Tibial artery (tissue), 4 donors: ENCODE results near the gene HPCAL4.

Source experiments
- DNase-seq, 2 donors: peaks; one replicate each; pipeline ENCODE4 v3.0.0-alpha.2; 2019
- H3K27ac ChIP-seq, 2 donors: fragments of 200-600 bp; sonication (generic) in 1 of 2; 1 replicate in 1 of 2; 2 replicates in 1 of 2; pipeline ENCODE4 v1.5.1; 2018 to 2019; ENCODE audit warnings: mild to moderate bottlenecking in 1 of 2
- H3K27me3 ChIP-seq, 2 donors: fragments of 200-600 bp; sonication (generic) in 1 of 2; one replicate each; pipeline versions ENCODE4 v1.5.1 to v1.6.0; 2016 to 2019
- H3K36me3 ChIP-seq, 3 donors: fragments of 200-600 bp; sonication (generic) in 2 of 3; one replicate each; pipeline ENCODE4 v1.5.1; 2016 to 2019; ENCODE audit warnings: mild to moderate bottlenecking in 2 of 3
- H3K4me1 ChIP-seq, 4 donors: fragments of 200-600 bp; sonication (generic) in 2 of 4; 1 replicate in 3 of 4; 2 replicates in 1 of 4; pipeline ENCODE4 v1.5.1; 2016 to 2019
- H3K4me3 ChIP-seq, 2 donors: fragments of 200-600 bp; sonication (generic) in 1 of 2; 1 replicate in 1 of 2; 2 replicates in 1 of 2; pipeline ENCODE4 v1.5.1; 2018 to 2019; ENCODE audit warnings: mild to moderate bottlenecking in 2 of 2
- H3K9me3 ChIP-seq, 3 donors: fragments of 200-600 bp; sonication (generic) in 1 of 3; one replicate each; pipeline ENCODE4 v1.5.1; 2016 to 2019
- CTCF ChIP-seq, 2 experiments: fragments of 200-600 bp in 1 of 2; fragments of 450-650 bp in 1 of 2; IDR thresholded peaks; one replicate each; pipeline ENCODE4 v1.5.1; 2017 to 2019; ENCODE audit warnings: antibody characterized with exemption in 2 of 2, mild to moderate bottlenecking in 1 of 2, moderate library complexity in 1 of 2
- intact Hi-C: fragments of 100-400 bp; cut with DNase I; formaldehyde crosslinking; loops from one replicate; pipeline ENCODE4 v1.15.0; 2023; ENCODE audit warnings: low total_unique reads

Gene HPCAL4

GRCh38 chr1:39648496-39648895 lies 42.7 kb downstream of the HPCAL4 start:
- Histone ChIP-seq H3K9me3 (no peaks in the 10 kb centered on the region), H3K27me3 (no peaks in the 10 kb centered on the region), H3K27ac (peak overlapping the region; percentile 16 to 97), H3K4me1 (peaks cover 4 to 59% (median 46%) of the 10 kb centered on the region in 4 donors), H3K36me3 (no peaks in the 10 kb centered on the region), H3K4me3 (no peak overlapping the region)
- TF ChIP-seq CTCF (IDR thresholded peaks at IDR 0.05), result no peak
- DNase-seq, result no peak
- intact Hi-C loops, result no loop called here

GRCh38 chr1:39647247-39647646 lies 44.0 kb downstream of the HPCAL4 start:
- no peaks in the 10 kb centered on the region for H3K27me3 ChIP-seq
- intact Hi-C loops, result no loop called here
- H3K9me3 ChIP-seq, result no peaks in the 10 kb centered on the region
- H3K27ac ChIP-seq, result peak overlapping the region; percentile 83 to 97
- no peak overlapping the region for H3K4me3 ChIP-seq
- TF ChIP-seq CTCF (IDR thresholded peaks at IDR 0.05), result no peak
- no peaks in the 10 kb centered on the region for H3K36me3 ChIP-seq
- peaks cover 4 to 60% (median 42%) of the 10 kb centered on the region in 4 donors for H3K4me1 ChIP-seq
- no peak for DNase-seq

- H3K4me3 ChIP-seq, result no peak overlapping the region
- H3K27me3 ChIP-seq, result no peaks in the 10 kb centered on the region
- intact Hi-C loops, result no loop called here
- TF ChIP-seq CTCF (IDR thresholded peaks at IDR 0.05), result no peak
- peak; percentile 41 to 85 for DNase-seq
- peak overlapping the region; percentile 83 to 97 for H3K27ac ChIP-seq
- H3K9me3 ChIP-seq, result no peaks in the 10 kb centered on the region
- peaks cover 4 to 60% (median 39%) of the 10 kb centered on the region in 4 donors for H3K4me1 ChIP-seq
- no peaks in the 10 kb centered on the region for H3K36me3 ChIP-seq
Measured at GRCh38 chr1:39646232-39647081, 44.8 kb downstream of the HPCAL4 start.

GRCh38 chr1:39645411-39646043 lies 45.7 kb downstream of the HPCAL4 start:
- intact Hi-C loops, result no loop called here
- H3K36me3 ChIP-seq, result no peaks in the 10 kb centered on the region
- no peak overlapping the region for H3K4me3 ChIP-seq
- no peaks in the 10 kb centered on the region for H3K9me3 ChIP-seq
- no peak for TF ChIP-seq CTCF (IDR thresholded peaks at IDR 0.05)
- H3K27me3 ChIP-seq, result no peaks in the 10 kb centered on the region
- peaks cover 4 to 63% (median 39%) of the 10 kb centered on the region in 4 donors for H3K4me1 ChIP-seq
- H3K27ac ChIP-seq, result peak overlapping the region; percentile 83 to 97
- no peak for DNase-seq

- intact Hi-C loops, result no loop called here
- H3K27ac ChIP-seq, result peak overlapping the region; percentile 70 to 97
- DNase-seq, result no peak
- H3K9me3 ChIP-seq, result no peaks in the 10 kb centered on the region
- no peaks in the 10 kb centered on the region for H3K27me3 ChIP-seq
- peaks cover 4 to 70% (median 44%) of the 10 kb centered on the region in 4 donors for H3K4me1 ChIP-seq
- no peak overlapping the region for H3K4me3 ChIP-seq
- no peak for TF ChIP-seq CTCF (IDR thresholded peaks at IDR 0.05)
- no peaks in the 10 kb centered on the region for H3K36me3 ChIP-seq
Measured at GRCh38 chr1:39643705-39644104, 47.5 kb downstream of the HPCAL4 start.
